ENCODE measurements around the gene BTG4. TPM values are rescaled to one million over a fixed set of nuclear protein-coding genes. Genes with fewer than 3 reads are reported as not detected.

The BTG4 gene
- total RNA-seq, 2 donors from 2014 or later = not detected

DNA sequence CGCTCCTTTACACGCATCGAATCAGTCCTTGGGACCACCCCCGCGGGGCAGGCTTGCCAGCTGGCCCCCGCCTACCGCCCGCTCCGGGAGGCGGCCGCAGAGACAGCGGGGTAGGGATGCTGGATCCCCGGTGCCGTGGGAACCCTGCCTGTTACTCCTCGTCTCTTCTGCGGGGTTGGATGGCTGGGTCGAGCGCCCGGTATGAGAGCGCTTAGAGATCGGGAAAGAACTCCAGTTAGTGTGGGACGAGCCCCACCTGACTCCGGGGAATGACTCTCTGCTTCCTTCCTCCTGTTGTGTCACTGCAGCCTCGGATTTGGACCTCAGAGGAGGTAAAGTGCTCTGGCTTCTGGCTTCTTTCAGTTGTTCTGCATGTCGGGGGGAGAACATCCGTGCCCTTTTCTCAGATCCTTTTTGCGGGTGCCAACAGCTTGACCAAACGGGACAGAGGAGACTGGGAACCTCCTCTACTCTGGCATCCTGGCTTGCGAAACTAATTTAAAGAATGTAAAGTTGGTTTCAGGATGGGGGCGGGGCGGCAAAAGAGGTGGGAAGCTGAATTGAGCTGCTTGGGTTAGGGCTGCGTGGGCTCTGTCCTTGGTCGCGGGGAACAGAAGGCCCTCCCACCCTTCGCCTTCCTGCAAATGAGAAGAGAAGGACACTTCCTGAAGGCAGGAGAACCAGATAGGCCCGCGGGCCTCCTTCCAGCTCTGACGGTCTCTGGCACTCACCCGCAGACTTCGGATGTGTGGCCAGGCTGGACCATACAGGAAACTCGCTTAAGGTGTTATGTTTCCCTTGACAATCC is 29.3 kb upstream of the BTG4 start:
- peaks cover 5% of the 10 kb centered on the region for H3K4me1 Mint-ChIP-seq
- H3K27me3 Mint-ChIP-seq = peaks cover 52% of the 10 kb centered on the region
- peak overlapping the region; percentile 71 for H3K4me3 Mint-ChIP-seq
- no peaks in the 10 kb centered on the region for H3K9me3 Mint-ChIP-seq
- no peaks in the 10 kb centered on the region for H3K36me3 Mint-ChIP-seq (ENCODE audit: low read depth)
- ATAC-seq (replicated peaks) = no peak
- no peak overlapping the region for H3K27ac Mint-ChIP-seq

DNA sequence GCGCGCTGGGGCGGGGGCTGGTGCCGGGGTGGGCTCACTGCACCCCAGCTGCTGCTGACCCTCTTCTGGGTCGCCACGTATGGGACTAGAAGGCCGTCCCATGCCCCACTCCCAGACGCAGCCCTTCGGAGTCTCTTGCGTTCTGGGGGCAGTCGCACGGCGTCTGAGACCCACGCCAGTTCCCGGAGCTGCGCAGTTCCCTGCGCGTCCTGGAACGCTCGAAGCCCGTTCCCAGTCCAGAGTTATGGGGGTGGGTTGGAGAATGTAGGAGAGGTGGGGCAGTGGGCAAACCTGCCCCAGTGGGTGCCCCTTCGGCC is 28.7 kb upstream of the BTG4 start:
- no peak for ATAC-seq (replicated peaks)

DNA sequence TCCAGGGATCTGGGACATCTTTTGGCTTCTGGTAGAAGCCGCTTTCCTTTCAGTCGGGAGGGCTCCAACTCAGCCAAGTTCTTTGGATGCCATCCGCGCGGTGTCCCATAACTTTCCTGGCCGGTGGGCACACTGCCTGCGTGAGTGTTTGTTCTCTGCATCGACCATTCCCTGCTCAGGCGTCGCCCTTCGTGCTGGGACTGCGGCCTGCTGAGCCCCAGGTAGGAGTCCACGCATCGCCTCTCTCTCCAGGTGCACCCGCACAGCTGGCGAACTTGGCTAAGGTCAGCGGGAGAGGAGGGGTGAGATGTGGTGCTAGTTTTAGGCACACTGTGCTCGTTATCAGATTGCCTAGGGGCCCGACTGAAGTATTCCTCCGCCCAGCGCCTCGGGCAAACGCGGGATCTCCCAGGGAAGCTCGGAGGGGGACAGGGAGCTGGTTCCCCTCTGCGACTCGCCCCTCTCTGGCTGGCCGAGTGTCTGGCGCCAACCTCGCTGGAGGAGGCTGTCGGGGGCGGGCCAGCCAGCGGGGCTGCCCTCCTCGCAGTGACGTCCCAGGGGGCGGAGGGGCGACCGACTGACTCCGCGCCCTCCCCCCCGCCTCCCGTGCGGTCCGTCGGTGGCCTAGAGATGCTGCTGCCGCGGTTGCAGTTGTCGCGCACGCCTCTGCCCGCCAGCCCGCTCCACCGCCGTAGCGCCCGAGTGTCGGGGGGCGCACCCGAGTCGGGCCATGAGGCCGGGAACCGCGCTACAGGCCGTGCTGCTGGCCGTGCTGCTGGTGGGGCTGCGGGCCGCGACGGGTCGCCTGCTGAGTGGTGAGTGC is 28.1 kb upstream of the BTG4 start, which contains the start of gene LAYN:
LAYN (plus strand) TSS at position 607 of the 823 bp plus-strand sequence; CDS start at position 731, 124 bp downstream.
- peaks cover 58% of the 10 kb centered on the region for H3K27me3 Mint-ChIP-seq
- peak within 1 kb of the TSS; percentile 71 for H3K4me3 Mint-ChIP-seq
- peaks cover 5% of the 10 kb centered on the region for H3K4me1 Mint-ChIP-seq
- peak; percentile 11 for ATAC-seq (replicated peaks)
- H3K9me3 Mint-ChIP-seq = no peaks in the 10 kb centered on the region
- no peak within 1 kb of the TSS for H3K27ac Mint-ChIP-seq
- no peaks in the 10 kb centered on the region for H3K36me3 Mint-ChIP-seq (ENCODE audit: low read depth)

More for the DNA sequence above, 28.7 kb upstream of the BTG4 start:
- Mint-ChIP-seq H3K27me3 (peaks cover 57% of the 10 kb centered on the region), H3K4me3 (peak overlapping the region; percentile 71), H3K27ac (no peak overlapping the region), H3K36me3 (ENCODE audit: low read depth) (no peaks in the 10 kb centered on the region), H3K4me1 (peaks cover 5% of the 10 kb centered on the region), H3K9me3 (no peaks in the 10 kb centered on the region)

DNA sequence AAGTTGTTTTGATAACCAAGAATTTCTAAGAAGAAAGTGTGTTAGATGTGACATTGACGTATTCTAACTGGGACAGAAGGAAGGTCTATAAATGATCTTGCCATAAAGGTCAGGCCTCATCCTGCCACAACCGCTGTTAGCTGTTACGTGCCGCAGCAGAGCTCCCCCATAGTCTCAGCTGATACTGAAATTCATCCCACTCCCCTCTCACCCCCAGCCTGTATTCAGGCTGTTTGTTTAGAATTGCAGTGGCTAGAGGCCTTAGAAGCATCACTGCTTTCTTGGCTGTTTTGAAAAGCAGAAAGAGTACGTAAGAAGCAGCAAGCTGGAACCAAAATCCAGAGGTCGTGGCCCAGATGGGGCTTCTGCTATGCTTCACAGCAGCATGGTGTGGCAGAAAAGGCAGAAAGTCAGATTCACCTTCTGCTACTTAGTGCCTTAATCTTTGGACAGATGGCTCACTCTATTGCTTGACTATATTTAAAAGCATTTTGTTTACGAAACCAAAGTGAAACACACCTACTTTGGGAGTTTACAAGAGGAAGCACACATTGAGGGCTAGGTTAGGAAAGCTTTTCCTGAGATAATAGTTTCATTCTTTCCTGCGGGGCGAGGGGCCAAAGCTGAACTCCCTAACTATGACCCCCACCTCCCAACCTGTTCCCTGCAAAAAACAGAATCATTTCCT is 27.4 kb upstream of the BTG4 start:
- Mint-ChIP-seq H3K4me1 (peaks cover 5% of the 10 kb centered on the region), H3K4me3 (peak overlapping the region; percentile 24), H3K36me3 (ENCODE audit: low read depth) (no peaks in the 10 kb centered on the region), H3K9me3 (no peaks in the 10 kb centered on the region), H3K27me3 (peaks cover 61% of the 10 kb centered on the region), H3K27ac (no peak overlapping the region)
- ATAC-seq (replicated peaks) = peak; percentile 46

DNA sequence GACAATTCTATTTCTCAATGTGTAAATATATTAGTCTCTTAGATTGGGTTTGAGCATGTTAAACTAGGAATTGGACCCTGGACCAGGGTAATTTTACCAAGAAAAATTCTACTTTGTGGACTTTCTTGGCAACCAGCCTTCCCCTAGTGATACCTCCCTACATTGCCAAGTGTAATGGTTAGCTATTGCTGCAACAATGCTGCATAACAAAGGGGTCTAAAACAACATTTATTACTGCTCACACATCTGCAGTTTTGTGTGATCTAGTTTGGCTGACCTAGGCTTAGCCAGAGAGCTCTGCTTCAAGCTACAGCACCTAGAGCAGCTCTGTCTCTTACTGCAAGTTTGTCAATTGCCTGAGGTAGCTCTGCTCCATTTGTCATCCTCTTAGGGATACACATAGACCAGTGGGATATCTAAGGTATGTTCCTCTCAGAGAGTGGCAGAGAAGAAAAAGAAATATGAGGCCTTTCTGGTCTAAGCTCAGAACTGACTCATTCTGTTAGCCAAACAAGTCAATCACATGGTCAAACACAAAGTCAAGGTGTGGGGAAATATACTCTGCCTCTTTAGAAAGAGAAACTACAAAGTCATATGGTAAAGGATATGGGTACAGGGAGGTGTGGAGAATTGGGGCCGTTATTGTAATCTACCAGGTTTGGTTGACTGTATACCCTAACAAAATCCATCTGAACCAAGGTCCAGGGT is 26.4 kb upstream of the BTG4 start:
- H3K9me3 Mint-ChIP-seq = no peaks in the 10 kb centered on the region
- H3K27me3 Mint-ChIP-seq = peaks cover 70% of the 10 kb centered on the region
- H3K27ac Mint-ChIP-seq = no peak overlapping the region
- peak overlapping the region; percentile 24 for H3K4me3 Mint-ChIP-seq
- peaks cover 5% of the 10 kb centered on the region for H3K4me1 Mint-ChIP-seq
- peak; percentile 61 for ATAC-seq (replicated peaks)
- no peaks in the 10 kb centered on the region for H3K36me3 Mint-ChIP-seq (ENCODE audit: low read depth)

DNA sequence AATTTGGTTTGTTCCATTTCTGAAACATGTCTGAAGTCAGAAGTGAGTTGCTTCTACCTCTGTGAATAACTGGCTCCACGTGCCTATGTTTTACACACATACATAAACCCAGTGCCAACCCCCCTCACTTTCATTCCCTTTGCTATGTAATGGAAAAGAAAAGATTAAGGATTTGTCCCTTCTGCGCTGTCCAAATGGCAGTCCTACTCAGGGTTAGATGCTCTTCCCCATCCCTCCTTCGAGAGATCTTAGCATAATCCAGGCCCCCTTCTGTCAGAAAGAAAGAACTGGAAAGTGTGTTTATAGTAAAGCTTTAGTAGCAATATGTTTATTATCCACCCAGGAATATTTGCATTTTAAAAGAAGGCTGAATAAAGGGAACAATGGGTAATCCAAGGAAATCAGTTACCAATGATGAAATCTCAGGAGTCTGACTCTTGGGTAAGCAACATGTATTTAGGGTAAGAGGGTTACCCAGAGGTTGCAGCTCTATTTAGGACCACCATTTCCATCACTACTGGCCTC is 25.2 kb upstream of the BTG4 start:
- no peaks in the 10 kb centered on the region for H3K36me3 Mint-ChIP-seq (ENCODE audit: low read depth)
- H3K9me3 Mint-ChIP-seq = no peaks in the 10 kb centered on the region
- H3K27me3 Mint-ChIP-seq = peaks cover 67% of the 10 kb centered on the region
- no peak overlapping the region for H3K27ac Mint-ChIP-seq
- no peak overlapping the region for H3K4me3 Mint-ChIP-seq
- no peak for ATAC-seq (replicated peaks)
- peaks cover 5% of the 10 kb centered on the region for H3K4me1 Mint-ChIP-seq

DNA sequence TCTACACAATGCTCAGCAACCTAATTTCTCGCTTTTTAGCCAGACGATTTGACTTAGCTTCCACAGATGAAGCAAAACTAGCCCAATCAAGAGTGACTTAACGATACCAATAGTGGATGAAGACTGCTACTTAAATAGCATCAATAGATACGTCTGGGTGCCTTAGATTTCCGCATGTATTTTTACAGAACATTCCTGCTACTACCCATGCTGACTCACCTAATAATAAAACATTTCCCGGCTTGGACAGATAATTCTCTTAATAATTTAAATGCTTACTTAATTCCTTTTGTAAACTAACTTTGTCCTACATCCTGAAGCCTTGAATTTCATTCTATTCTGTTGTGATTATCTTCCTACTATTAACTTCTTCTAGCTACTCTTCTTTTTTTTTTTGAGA is 23.1 kb upstream of the BTG4 start:
- peaks cover 60% of the 10 kb centered on the region for H3K27me3 Mint-ChIP-seq
- no peaks in the 10 kb centered on the region for H3K9me3 Mint-ChIP-seq

DNA sequence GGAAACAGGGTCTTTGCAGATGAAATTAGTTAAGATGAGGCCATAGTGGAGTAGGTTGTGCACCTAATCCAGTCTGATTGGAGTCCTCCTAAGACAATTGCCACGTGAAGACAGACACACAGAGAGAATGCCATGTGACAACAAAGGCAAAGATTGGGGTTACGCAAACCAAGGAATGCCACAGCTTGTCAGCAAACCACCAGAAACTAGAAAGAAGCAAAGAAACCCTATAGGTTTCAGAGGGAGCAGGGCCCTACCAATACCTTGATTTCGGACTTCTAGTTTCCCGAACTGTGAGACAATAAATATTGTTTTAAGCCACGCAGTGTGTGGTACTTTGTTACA is 20.2 kb upstream of the BTG4 start:
- H3K4me3 Mint-ChIP-seq = peak overlapping the region; percentile 11
- peaks cover 12% of the 10 kb centered on the region for H3K4me1 Mint-ChIP-seq
- no peaks in the 10 kb centered on the region for H3K36me3 Mint-ChIP-seq (ENCODE audit: low read depth)
- peak overlapping the region; percentile 10 for H3K27ac Mint-ChIP-seq
- H3K9me3 Mint-ChIP-seq = no peaks in the 10 kb centered on the region
- ATAC-seq (replicated peaks) = no peak
- H3K27me3 Mint-ChIP-seq = peaks cover 36% of the 10 kb centered on the region

More for the DNA sequence above, 23.1 kb upstream of the BTG4 start:
- Mint-ChIP-seq H3K27ac (no peak overlapping the region), H3K4me3 (no peak overlapping the region), H3K36me3 (ENCODE audit: low read depth) (no peaks in the 10 kb centered on the region), H3K4me1 (peaks cover 12% of the 10 kb centered on the region)
- no peak for ATAC-seq (replicated peaks)

DNA sequence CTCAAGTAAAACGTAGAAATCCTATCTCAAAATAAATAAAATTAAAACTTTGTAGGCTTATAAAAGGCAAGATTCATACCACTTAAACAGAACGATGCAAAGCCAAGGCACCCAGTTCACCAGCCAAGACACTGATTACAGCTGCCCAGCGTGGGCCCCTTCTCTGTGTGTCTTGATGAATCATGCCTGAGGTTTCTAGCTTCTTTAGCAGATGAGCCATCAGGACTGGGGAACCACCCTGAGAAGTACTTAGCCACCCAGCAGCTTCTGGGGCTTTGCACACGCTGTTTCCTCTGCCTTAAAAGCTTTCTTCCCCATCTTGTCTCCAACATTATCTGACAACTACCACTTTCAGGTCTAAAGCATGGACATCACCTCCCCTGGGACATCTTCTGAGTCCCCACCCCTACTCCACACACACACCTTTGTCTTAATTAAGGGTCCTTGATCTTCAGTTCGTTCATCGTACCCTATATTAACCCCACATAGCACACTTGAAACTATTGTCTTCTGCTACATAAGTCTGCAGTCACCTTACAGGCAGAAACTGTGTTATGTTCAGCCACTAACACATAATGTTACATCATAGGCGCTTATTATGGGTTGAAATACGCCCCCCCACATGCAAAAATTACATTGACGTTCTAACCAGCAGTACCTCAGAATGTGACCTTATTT is 19.6 kb upstream of the BTG4 start:
- H3K4me3 Mint-ChIP-seq = peak overlapping the region; percentile 11
- peak overlapping the region; percentile 10 for H3K27ac Mint-ChIP-seq
- H3K4me1 Mint-ChIP-seq = peaks cover 12% of the 10 kb centered on the region
- no peaks in the 10 kb centered on the region for H3K36me3 Mint-ChIP-seq (ENCODE audit: low read depth)
- H3K27me3 Mint-ChIP-seq = peaks cover 32% of the 10 kb centered on the region
- no peaks in the 10 kb centered on the region for H3K9me3 Mint-ChIP-seq
- peak; percentile 99 for ATAC-seq (replicated peaks)

DNA sequence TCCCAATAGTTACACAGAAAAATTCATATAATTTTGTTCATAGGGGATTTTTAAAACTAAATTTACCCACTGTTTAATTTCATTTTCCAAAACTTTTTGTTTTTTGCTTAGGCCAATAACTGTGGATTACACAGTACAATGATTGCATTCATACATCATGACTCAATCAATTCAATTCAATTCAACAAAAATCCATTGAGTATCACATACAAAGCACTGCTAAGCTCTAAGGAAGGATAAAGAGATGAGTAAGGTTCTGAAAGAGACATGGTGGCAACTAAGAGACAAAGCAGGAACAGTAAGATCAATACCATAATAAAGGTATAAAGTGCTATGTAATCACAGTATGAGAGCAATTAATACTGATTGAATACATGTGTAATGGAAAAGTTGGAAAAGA is 18.9 kb upstream of the BTG4 start:
- H3K36me3 Mint-ChIP-seq (ENCODE audit: low read depth) = no peaks in the 10 kb centered on the region
- peaks cover 25% of the 10 kb centered on the region for H3K27me3 Mint-ChIP-seq
- ATAC-seq (replicated peaks) = peak; percentile 47
- H3K4me1 Mint-ChIP-seq = peaks cover 17% of the 10 kb centered on the region
- H3K4me3 Mint-ChIP-seq = no peak overlapping the region
- no peak overlapping the region for H3K27ac Mint-ChIP-seq
- no peaks in the 10 kb centered on the region for H3K9me3 Mint-ChIP-seq

DNA sequence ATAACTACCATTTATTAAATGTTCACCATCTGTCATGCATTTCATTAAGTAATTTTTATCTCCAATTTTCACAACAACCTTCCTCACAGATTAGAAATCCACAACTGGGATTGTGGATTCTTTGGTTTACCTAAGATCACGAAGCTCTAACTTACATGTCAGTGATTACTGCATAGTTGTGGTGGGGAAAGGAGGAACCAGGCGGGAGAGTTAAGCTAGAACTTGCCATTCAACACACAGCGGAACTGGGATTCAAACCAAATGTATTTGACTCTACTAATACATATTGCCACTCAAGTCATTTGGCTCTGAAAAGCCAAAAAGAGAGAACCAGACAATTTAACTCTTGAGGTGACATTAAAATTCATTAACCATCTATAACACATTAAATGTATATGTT is 17.9 kb upstream of the BTG4 start:
- Mint-ChIP-seq H3K36me3 (ENCODE audit: low read depth) (no peaks in the 10 kb centered on the region), H3K27ac (no peak overlapping the region), H3K27me3 (peaks cover 21% of the 10 kb centered on the region), H3K9me3 (no peaks in the 10 kb centered on the region), H3K4me3 (no peak overlapping the region), H3K4me1 (peaks cover 22% of the 10 kb centered on the region)
- no peak for ATAC-seq (replicated peaks)

DNA sequence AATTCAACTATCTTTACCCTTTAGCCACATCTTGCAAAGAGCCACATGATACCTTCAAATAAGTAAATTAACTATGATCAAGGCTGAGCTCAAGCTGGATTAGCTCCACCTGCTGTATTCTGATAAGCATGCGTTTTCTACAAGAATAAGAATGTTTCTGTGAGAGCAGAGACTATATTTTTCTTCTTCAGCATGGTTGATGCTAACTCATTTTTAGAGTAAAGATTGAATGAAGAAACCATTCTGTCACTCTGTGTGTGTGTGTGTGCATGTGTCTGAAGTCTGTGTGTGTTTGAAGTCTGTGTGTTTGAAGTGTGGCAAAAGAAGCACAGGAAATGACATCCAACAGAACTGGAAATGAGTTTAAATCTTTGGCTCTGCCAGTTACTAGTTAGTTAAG is 16.4 kb upstream of the BTG4 start:
- Mint-ChIP-seq H3K4me3 (no peak overlapping the region), H3K36me3 (ENCODE audit: low read depth) (no peaks in the 10 kb centered on the region), H3K27ac (no peak overlapping the region), H3K27me3 (peaks cover 15% of the 10 kb centered on the region), H3K9me3 (no peaks in the 10 kb centered on the region), H3K4me1 (peaks cover 22% of the 10 kb centered on the region)
- ATAC-seq (replicated peaks) = no peak

DNA sequence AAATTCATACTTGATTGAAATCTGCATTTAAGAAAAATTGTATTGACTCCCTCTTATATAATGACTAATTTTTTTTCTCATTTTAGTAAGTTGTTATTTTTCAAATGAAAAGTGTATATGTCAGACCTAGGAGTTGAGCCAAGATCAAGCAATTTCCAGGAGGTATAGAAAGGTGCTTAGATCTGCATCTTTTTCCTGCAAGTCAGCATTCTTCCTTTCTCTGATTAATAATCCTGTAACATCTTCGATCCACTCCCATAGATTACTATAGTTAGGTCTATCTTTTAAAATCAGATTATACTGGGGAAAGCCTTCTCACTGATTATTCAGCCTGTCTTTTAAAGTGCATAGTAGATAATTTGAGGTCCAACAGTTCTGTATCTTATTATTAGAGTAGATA is 15.1 kb upstream of the BTG4 start:
- H3K4me1 Mint-ChIP-seq = peaks cover 20% of the 10 kb centered on the region
- H3K36me3 Mint-ChIP-seq (ENCODE audit: low read depth) = no peaks in the 10 kb centered on the region
- no peak overlapping the region for H3K27ac Mint-ChIP-seq
- no peak overlapping the region for H3K4me3 Mint-ChIP-seq
- ATAC-seq (replicated peaks) = no peak
- H3K9me3 Mint-ChIP-seq = no peaks in the 10 kb centered on the region
- peaks cover 16% of the 10 kb centered on the region for H3K27me3 Mint-ChIP-seq

Data from activated T-helper 17 cell treated with anti-CD3 and anti-CD28 coated beads, Interleukin-2, amount 50 U/mL, for 72 hours (primary cell).